SU-DHL-6 (cell line): ENCODE measurements around the gene INAFM1.
"Not testable (repeated sequence)": the region's sequence is repeated elsewhere in the genome, so short reads cannot be mapped to it uniquely, and the experiment has no call there.

Experiments used
- H2AFZ ChIP-seq: fragments of 200-600 bp; sonication (generic); 2 replicates; pipeline ENCODE4 v1.6.1; 2014; ENCODE audit warnings: low read depth, mild to moderate bottlenecking, moderate library complexity, mixed read lengths, antibody characterized with exemption, low read length; ENCODE audit not compliant: severe bottlenecking
- H3F3A ChIP-seq: fragments of 200-600 bp; shearing (Covaris generic); 2 replicates; pipeline ENCODE4 v1.6.0; 2016; ENCODE audit warnings: antibody characterized with exemption, mild to moderate bottlenecking; ENCODE audit not compliant: insufficient read depth
- H3K27ac ChIP-seq: fragments of 200-600 bp; sonication (generic); 2 replicates; pipeline ENCODE4 v1.5.1; 2016; ENCODE audit warnings: low read depth, mild to moderate bottlenecking, low read length, moderate library complexity, mixed read lengths
- H3K27me3 ChIP-seq: fragments of 200-600 bp; sonication (generic), shearing (Covaris generic); 2 replicates; pipeline ENCODE4 v1.6.0; 2014; ENCODE audit warnings: mild to moderate bottlenecking, low read length
- H3K36me3 ChIP-seq: fragments of 200-600 bp; sonication (generic); 2 replicates; pipeline ENCODE4 v1.6.1; 2014; ENCODE audit warnings: mild to moderate bottlenecking, low read length, mixed read lengths
- H3K4me2 ChIP-seq: fragments of 300-600, 200-600 bp; shearing (Covaris generic), sonication (generic); 2 replicates; pipeline ENCODE4 v1.6.0; 2014; ENCODE audit warnings: low read length, low read depth, mild to moderate bottlenecking; ENCODE audit not compliant: poor library complexity, severe bottlenecking
- H3K4me3 ChIP-seq: fragments of 200-600 bp; sonication (generic); 2 replicates; pipeline ENCODE4 v1.5.1; 2014; ENCODE audit warnings: antibody characterized with exemption, low read length, mild to moderate bottlenecking, mixed read lengths; ENCODE audit not compliant: insufficient read depth, poor library complexity, severe bottlenecking
- H3K79me2 ChIP-seq: fragments of 200-600 bp; sonication (generic); 2 replicates; pipeline ENCODE4 v1.6.1; 2014; ENCODE audit warnings: mild to moderate bottlenecking, low read length, moderate library complexity; ENCODE audit not compliant: insufficient read depth
- H3K9ac ChIP-seq: fragments of 200-600 bp; sonication (generic); 2 replicates; pipeline ENCODE4 v1.7.0; 2014; ENCODE audit warnings: mild to moderate bottlenecking, low read length
- H3K9me2 ChIP-seq: fragments of 200-600 bp; sonication (generic); replicated peaks from 2 replicates; pipeline ENCODE4 v1.6.1; 2014; ENCODE audit warnings: low read length; ENCODE audit not compliant: insufficient read depth
- H3K9me3 ChIP-seq: fragments of 200-600 bp; sonication (generic); 2 replicates; pipeline ENCODE4 v1.6.1; 2014; ENCODE audit warnings: low read length, mixed read lengths; ENCODE audit not compliant: insufficient read depth
- H4K20me1 ChIP-seq: fragments of 200-600 bp; sonication (generic); 2 replicates; pipeline ENCODE4 v1.6.1; 2014; ENCODE audit warnings: low read depth, mild to moderate bottlenecking, antibody characterized with exemption, low read length, moderate library complexity, mixed read lengths
- EZH2phosphoT487 ChIP-seq: fragments of 200-600 bp; sonication (generic), shearing (Covaris generic); conservative IDR thresholded peaks from 2 replicates; pipeline ENCODE4 v1.6.1; 2018; ENCODE audit warnings: mild to moderate bottlenecking, antibody characterized with exemption, low read length, moderate library complexity, mixed read lengths
- TF ChIP-seq, protein P1 (sequence below): fragments of 200-600 bp; sonication (generic); IDR thresholded peaks from one replicate; pipeline ENCODE4 v1.5.1; 2017; ENCODE audit warnings: antibody characterized with exemption, mild to moderate bottlenecking, low read length, moderate library complexity; ENCODE audit not compliant: insufficient read depth, poor library complexity, severe bottlenecking

The INAFM1 gene

GRCh38 chr19:47274891-47275761 lies 441 bp downstream of the INAFM1 start:
- peak overlapping the region; percentile 58 for H3K9ac ChIP-seq
- H3K27ac ChIP-seq: no peak overlapping the region

GRCh38 chr19:47275791-47276461 lies 1.2 kb downstream of the INAFM1 start:
- TF ChIP-seq, protein P1, sequence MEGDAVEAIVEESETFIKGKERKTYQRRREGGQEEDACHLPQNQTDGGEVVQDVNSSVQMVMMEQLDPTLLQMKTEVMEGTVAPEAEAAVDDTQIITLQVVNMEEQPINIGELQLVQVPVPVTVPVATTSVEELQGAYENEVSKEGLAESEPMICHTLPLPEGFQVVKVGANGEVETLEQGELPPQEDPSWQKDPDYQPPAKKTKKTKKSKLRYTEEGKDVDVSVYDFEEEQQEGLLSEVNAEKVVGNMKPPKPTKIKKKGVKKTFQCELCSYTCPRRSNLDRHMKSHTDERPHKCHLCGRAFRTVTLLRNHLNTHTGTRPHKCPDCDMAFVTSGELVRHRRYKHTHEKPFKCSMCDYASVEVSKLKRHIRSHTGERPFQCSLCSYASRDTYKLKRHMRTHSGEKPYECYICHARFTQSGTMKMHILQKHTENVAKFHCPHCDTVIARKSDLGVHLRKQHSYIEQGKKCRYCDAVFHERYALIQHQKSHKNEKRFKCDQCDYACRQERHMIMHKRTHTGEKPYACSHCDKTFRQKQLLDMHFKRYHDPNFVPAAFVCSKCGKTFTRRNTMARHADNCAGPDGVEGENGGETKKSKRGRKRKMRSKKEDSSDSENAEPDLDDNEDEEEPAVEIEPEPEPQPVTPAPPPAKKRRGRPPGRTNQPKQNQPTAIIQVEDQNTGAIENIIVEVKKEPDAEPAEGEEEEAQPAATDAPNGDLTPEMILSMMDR: no peak
- TF ChIP-seq EZH2phosphoT487: no peak
- peak overlapping the region; percentile 61 for H3K4me2 ChIP-seq

More at GRCh38 chr19:47274891-47275761, 441 bp downstream of the INAFM1 start:
- Histone ChIP-seq H3K79me2 (no peaks in the 10 kb centered on the region), H4K20me1 (no peaks in the 10 kb centered on the region), H3F3A (0 out of 2 replicates have a peak, but pooled peaks cover 6% of the 10 kb centered on the region), H3K4me2 (peak overlapping the region; percentile 61), H3K27me3 (no peaks in the 10 kb centered on the region), H2AFZ (no peak overlapping the region), H3K9me2 (no peaks in the 10 kb centered on the region), H3K9me3 (no peaks in the 10 kb centered on the region), H3K36me3 (no peaks in the 10 kb centered on the region), H3K4me3 (peak overlapping the region; percentile 60)
- no peak for TF ChIP-seq EZH2phosphoT487
- TF ChIP-seq, protein P1: no peak

GRCh38 chr19:47276513-47276912 lies 1.8 kb downstream of the INAFM1 start:
- H3F3A ChIP-seq, H2AFZ ChIP-seq, H3K9ac ChIP-seq, H3K27me3 ChIP-seq, H3K4me3 ChIP-seq, H3K36me3 ChIP-seq, H3K9me3 ChIP-seq, H4K20me1 ChIP-seq, H3K79me2 ChIP-seq, H3K9me2 ChIP-seq, H3K4me2 ChIP-seq, H3K27ac ChIP-seq: not testable (repeated sequence)

More at GRCh38 chr19:47275791-47276461, 1.2 kb downstream of the INAFM1 start:
- no peak overlapping the region for H2AFZ ChIP-seq
- H3K36me3 ChIP-seq: no peaks in the 10 kb centered on the region
- 0 out of 2 replicates have a peak overlapping the region, but pooled peaks have one; percentile 58 for H3K9ac ChIP-seq
- H3K79me2 ChIP-seq: no peaks in the 10 kb centered on the region
- H3K4me3 ChIP-seq: no peak overlapping the region
- no peaks in the 10 kb centered on the region for H3K9me3 ChIP-seq
- H4K20me1 ChIP-seq: no peaks in the 10 kb centered on the region
- no peaks in the 10 kb centered on the region for H3K27me3 ChIP-seq
- no peaks in the 10 kb centered on the region for H3K9me2 ChIP-seq
- no peak overlapping the region for H3K27ac ChIP-seq
- 0 out of 2 replicates have a peak, but pooled peaks cover 6% of the 10 kb centered on the region for H3F3A ChIP-seq
